IMR-90 (cell line): Measurements from ENCODE around the gene AGAP2. TPM values are rescaled to one million over a fixed set of nuclear protein-coding genes. Genes with fewer than 3 reads are reported as not detected.

ENCODE experiments used
- ATAC-seq: fragments of 200-7000 bp; cut with Tn5 transposase; 2 replicates; pipeline ENCODE4 v1.9.1; 2020; ENCODE audit warnings: low read depth, mild to moderate bottlenecking, moderate library complexity
- BruUV-seq: library from RNA; stranded (reverse); fragments of 400-500 nt; replicated peaks from 2 replicates; lab custom pipeline; 2021; lab: Mats Ljungman, UMichigan
- CTCF ChIA-PET: fragments of 300-600 bp; formaldehyde crosslinking; extraction: SDS; loops from one replicate; lab custom pipeline; 2021; ENCODE audit warnings: antibody characterized with exemption; lab: Yijun Ruan, JAX
- POLR2A ChIA-PET: fragments of 300-600 bp; sonication (Branson Sonifier 250); formaldehyde crosslinking; loops from one replicate; lab custom pipeline; 2022; ENCODE audit warnings: antibody characterized with exemption; ENCODE audit not compliant: unreplicated experiment; lab: Charles Lee
- DNase-seq: peaks from one replicate; pipeline ENCODE4 v3.0.0; 2013
- H2AFZ ChIP-seq: replicated peaks from 2 replicates; pipeline ENCODE3; 2013; ENCODE audit warnings: low read length, mild to moderate bottlenecking; ENCODE audit not compliant: poor library complexity
- H2AK5ac ChIP-seq: 2 replicates; pipeline ENCODE4 v1.6.1; 2013; ENCODE audit warnings: low read depth, low read length, inconsistent platforms
- H2AK9ac ChIP-seq: replicated peaks from 2 replicates; pipeline ENCODE3; 2013; ENCODE audit warnings: mild to moderate bottlenecking, low read depth, low read length, moderate library complexity; ENCODE audit not compliant: poor library complexity
- H2BK120ac ChIP-seq: 2 replicates; pipeline ENCODE4 v1.6.1; 2013; ENCODE audit warnings: low read depth, low read length, inconsistent platforms
- H2BK15ac ChIP-seq: 3 replicates; pipeline ENCODE4 v1.6.1; 2013; ENCODE audit warnings: low read depth, low read length, inconsistent platforms
- H2BK20ac ChIP-seq: 2 replicates; pipeline ENCODE4 v1.6.1; 2013; ENCODE audit warnings: low read depth, mild to moderate bottlenecking, inconsistent platforms, low read length, moderate library complexity
- H2BK5ac ChIP-seq: 2 replicates; pipeline ENCODE4 v1.6.1; 2013; ENCODE audit warnings: mild to moderate bottlenecking, low read depth, low read length, inconsistent platforms; ENCODE audit not compliant: poor library complexity, severe bottlenecking
- H3K14ac ChIP-seq: replicated peaks from 2 replicates; pipeline ENCODE4 v1.6.1; 2013; ENCODE audit warnings: low read depth, low read length, inconsistent platforms
- H3K18ac ChIP-seq: 2 replicates; pipeline ENCODE4 v1.6.1; 2013; ENCODE audit warnings: low read depth, low read length, control low read depth
- H3K23ac ChIP-seq: 2 replicates; pipeline ENCODE4 v1.6.1; 2013; ENCODE audit warnings: low read depth, low read length, inconsistent platforms
- H3K27ac ChIP-seq: 2 replicates; pipeline ENCODE4 v1.5.1; 2013; ENCODE audit warnings: mild to moderate bottlenecking, control low read depth, low read length; ENCODE audit not compliant: insufficient read depth
- H3K27me3 ChIP-seq: 2 replicates; pipeline ENCODE4 v1.6.1; 2013; ENCODE audit warnings: low read length; ENCODE audit not compliant: control insufficient read depth, insufficient read depth
- H3K36me3 ChIP-seq: 2 replicates; pipeline ENCODE4 v1.6.1; 2013; ENCODE audit warnings: low read length, mixed read lengths; ENCODE audit not compliant: control insufficient read depth, insufficient read depth
- H3K4ac ChIP-seq: 2 replicates; pipeline ENCODE4 v1.6.1; 2013; ENCODE audit warnings: low read depth, low read length, inconsistent platforms
- H3K4me1 ChIP-seq: 2 replicates; pipeline ENCODE4 v1.6.1; 2013; ENCODE audit warnings: low read length, mixed read lengths; ENCODE audit not compliant: control insufficient read depth, insufficient read depth
- H3K4me2 ChIP-seq: 2 replicates; pipeline ENCODE4 v1.6.1; 2013; ENCODE audit warnings: low read depth, mild to moderate bottlenecking, control low read depth, low read length, moderate library complexity
- H3K4me3 ChIP-seq: 2 replicates; pipeline ENCODE4 v1.5.1; 2013; ENCODE audit warnings: low read depth, mild to moderate bottlenecking, control low read depth, low read length, moderate library complexity; ENCODE audit not compliant: insufficient read depth
- H3K56ac ChIP-seq: 2 replicates; pipeline ENCODE4 v1.6.1; 2013; ENCODE audit warnings: low read length, inconsistent platforms; ENCODE audit not compliant: insufficient read depth; ENCODE audit errors: extremely low read depth
- H3K79me1 ChIP-seq, 2 experiments: 2 replicates each; pipeline ENCODE4 v1.6.1; 2013; ENCODE audit warnings: low read length in 2 of 2, inconsistent platforms in 1 of 2, low read depth in 1 of 2
- H3K9ac ChIP-seq: 2 replicates; pipeline ENCODE4 v1.6.1; 2013; ENCODE audit warnings: low read depth, low read length, control low read depth
- H3K9me1 ChIP-seq: 2 replicates; pipeline ENCODE4 v1.6.1; 2013; ENCODE audit warnings: low read length, inconsistent platforms; ENCODE audit not compliant: insufficient read depth
- H3K9me3 ChIP-seq: 2 replicates; pipeline ENCODE4 v1.6.1; 2013; ENCODE audit warnings: low read length; ENCODE audit not compliant: control insufficient read depth, insufficient read depth
- H4K20me1 ChIP-seq: 2 replicates; pipeline ENCODE4 v1.6.1; 2013; ENCODE audit warnings: low read length, inconsistent platforms; ENCODE audit not compliant: insufficient read depth
- H4K5ac ChIP-seq: 2 replicates; pipeline ENCODE4 v1.6.1; 2013; ENCODE audit warnings: mild to moderate bottlenecking, low read depth, low read length, control low read depth
- H4K8ac ChIP-seq, 2 experiments: 2 replicates each; pipeline ENCODE4 v1.6.1; 2013; ENCODE audit warnings: low read depth in 2 of 2, low read length in 2 of 2, control low read depth in 1 of 2, inconsistent platforms in 1 of 2
- H4K91ac ChIP-seq: 2 replicates; pipeline ENCODE4 v1.6.1; 2013; ENCODE audit warnings: low read depth, low read length, inconsistent platforms; ENCODE audit not compliant: insufficient read depth
- CHD1 ChIP-seq: IDR thresholded peaks from 2 replicates; pipeline ENCODE4 v1.6.1; 2012; ENCODE audit warnings: low read depth, low read length, improper control_type of control experiment
- FOS ChIP-seq: fragments of 150-350 bp; IDR thresholded peaks from 2 replicates; pipeline ENCODE4 v1.6.1; 2016; ENCODE audit warnings: low read depth, low read length
- MAFK ChIP-seq: IDR thresholded peaks from 2 replicates; pipeline ENCODE4 v1.6.1; 2012; ENCODE audit warnings: low read depth, low read length, improper control_type of control experiment
- MAZ ChIP-seq: IDR thresholded peaks from 2 replicates; pipeline ENCODE4 v1.6.1; 2012; ENCODE audit warnings: low read depth, mild to moderate bottlenecking, low read length, improper control_type of control experiment, moderate library complexity, borderline replicate concordance
- MXI1 ChIP-seq: IDR thresholded peaks from 2 replicates; pipeline ENCODE4 v1.6.1; 2012; ENCODE audit warnings: low read depth, mild to moderate bottlenecking, low read length, moderate library complexity, borderline replicate concordance
- NFE2L2 ChIP-seq: fragments of 150-350 bp; IDR thresholded peaks from 2 replicates; pipeline ENCODE4 v1.6.1; 2016; ENCODE audit warnings: low read depth, mild to moderate bottlenecking, low read length
- POLR2A ChIP-seq: IDR thresholded peaks from 2 replicates; pipeline ENCODE4 v1.6.1; 2012; ENCODE audit warnings: mild to moderate bottlenecking, low read depth, low read length
- RAD21 ChIP-seq: IDR thresholded peaks from 2 replicates; pipeline ENCODE4 v1.6.1; 2012; ENCODE audit warnings: low read length, improper control_type of control experiment
- RCOR1 ChIP-seq: IDR thresholded peaks from 2 replicates; pipeline ENCODE4 v1.6.1; 2012; ENCODE audit warnings: mild to moderate bottlenecking, low read length, improper control_type of control experiment; ENCODE audit not compliant: insufficient replicate concordance
- RFX5 ChIP-seq: IDR thresholded peaks from 2 replicates; pipeline ENCODE4 v1.8.0; 2012; ENCODE audit warnings: low read depth, mild to moderate bottlenecking, low read length, moderate library complexity
- SMC3 ChIP-seq: fragments of 150-350 bp; IDR thresholded peaks from 2 replicates; pipeline ENCODE4 v1.6.1; 2016; ENCODE audit warnings: low read depth, mild to moderate bottlenecking, antibody characterized with exemption, low read length, moderate library complexity
- WGBS, 2 experiments: methylation state at CpG; one replicate each; pipeline versions ENCODE4 v1.1.5 to v1.1.7; 2013; ENCODE audit warnings: missing lambda C conversion rate in 2 of 2; ENCODE audit not compliant: insufficient read length in 1 of 2; ENCODE audit errors: extremely low coverage in 2 of 2; 5-methylcytosine and 5-hydroxymethylcytosine counted together
- dilution Hi-C: fragments of 300-500 bp; cut with HindIII; formaldehyde crosslinking; loops from one replicate; pipeline ENCODE4 v1.14.3; 2018; ENCODE audit warnings: low sequenced_read_pairs; ENCODE audit not compliant: unreplicated experiment
- in situ Hi-C: fragments of 300-500 bp; cut with MboI; formaldehyde crosslinking; loops from 3 replicates; pipeline ENCODE4 v1.14.3; 2019; ENCODE audit warnings: low sequenced_read_pairs, inconsistent platforms, mixed read lengths
- intact Hi-C: fragments of 100-400 bp; cut with micrococcal nuclease; formaldehyde crosslinking; loops from 2 replicates; pipeline ENCODE4 v1.10.0; 2022
- polyA plus RNA-seq, 3 experiments: library from polyadenylated mRNA; depleted of rRNA; stranded (reverse); fragments of >200 nt; gene quantifications; 2 replicates each; pipeline ENCODE4 v1.2.3, GENCODE V29; 2012; ENCODE audit warnings: low replicate concordance in 1 of 3
- total RNA-seq: library from RNA; depleted of rRNA; stranded (reverse); fragments of >200 nt; gene quantifications from 2 replicates; pipeline ENCODE4 v1.2.3, GENCODE V29; 2012
- TF ChIP-seq, protein P1 (sequence below): conservative IDR thresholded peaks from 2 replicates; pipeline ENCODE4 v1.5.1; 2012; ENCODE audit warnings: mild to moderate bottlenecking, low read depth, low read length, improper control_type of control experiment

The AGAP2 gene
- total and polyA plus RNA-seq, 2 of the 4 experiments (the other 2 are of a cell fraction) = 0.03 to 0.18 TPM

- no peak for TF ChIP-seq CHD1
These were observed 18.6 kb downstream of the AGAP2 start (continued) for GRCh38 chr12:57719777-57720605.

DNA sequence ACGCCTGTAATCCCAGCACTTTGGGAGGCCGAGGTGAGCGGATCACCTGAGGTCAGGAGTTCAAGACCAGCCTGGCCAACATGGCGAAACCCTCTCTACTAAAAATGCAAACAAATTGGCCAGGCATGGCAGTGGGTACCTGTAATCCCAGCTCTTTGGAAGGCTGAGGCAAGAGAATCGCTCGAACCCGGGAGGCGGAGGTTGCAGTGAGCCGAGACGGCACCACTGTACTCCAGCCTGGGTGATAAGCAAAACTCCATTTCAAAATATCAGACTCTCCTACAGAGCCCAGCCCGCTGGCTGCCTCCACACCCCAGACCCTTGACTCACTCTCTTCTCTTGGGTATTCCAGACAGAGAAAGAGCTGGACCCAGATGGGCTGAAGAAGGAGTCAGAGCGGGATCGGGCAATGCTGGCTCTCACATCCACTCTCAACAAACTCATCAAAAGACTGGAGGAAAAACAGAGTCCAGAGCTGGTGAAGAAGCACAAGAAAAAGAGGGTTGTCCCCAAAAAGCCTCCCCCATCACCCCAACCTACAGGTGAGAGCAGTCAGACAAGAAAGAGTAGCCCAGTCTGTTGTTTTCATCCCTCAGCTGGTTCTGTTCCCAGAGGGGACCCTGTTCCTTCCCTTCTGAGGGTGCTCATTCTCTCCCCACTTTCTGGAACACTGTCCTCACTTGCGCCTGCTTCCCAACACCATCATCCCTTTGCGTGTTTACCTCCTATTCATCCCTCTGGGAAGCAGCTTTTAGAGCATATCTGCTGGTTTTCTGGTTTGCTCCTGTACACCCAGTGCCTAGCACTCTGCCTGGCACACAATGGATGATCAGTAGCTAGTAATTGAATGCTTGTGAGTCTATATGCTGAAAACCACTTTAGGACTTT, 19.7 kb downstream of the AGAP2 start:
- Histone ChIP-seq H2BK120ac (no peak overlapping the region), H3K27ac (no peak overlapping the region), H3K4ac (no peak overlapping the region), H2BK5ac (no peak overlapping the region), H2AK9ac (no peak overlapping the region), H3K9me1 (peaks cover 3% of the 10 kb centered on the region; the same call in 1 of the 2 replicates), H3K56ac (no peak overlapping the region), H3K4me2 (no peak overlapping the region), H3K4me3 (no peak overlapping the region), H3K27me3 (no peaks in the 10 kb centered on the region), H4K5ac (no peak overlapping the region), H2AK5ac (no peak overlapping the region), H2BK15ac (no peak overlapping the region), H4K91ac (no peak overlapping the region), H4K8ac (no peak overlapping the region), H3K4me1 (no peaks in the 10 kb centered on the region), H2AFZ (no peak overlapping the region), H3K79me1 (no peaks in the 10 kb centered on the region), H3K23ac (no peak overlapping the region), H4K20me1 (no peaks in the 10 kb centered on the region), H2BK20ac (no peak overlapping the region), H3K9ac (no peak overlapping the region), H3K14ac (no peak overlapping the region), H3K36me3 (peaks cover 51% of the 10 kb centered on the region), H3K18ac (no peak overlapping the region), H3K9me3 (no peaks in the 10 kb centered on the region)
- ChIA-PET CTCF (no interaction called here), POLR2A (no interaction called here)
- no TSS peak for BruUV-seq
- 100% methylated on average over 3 of the region's 15 CpGs; no CpG with 5 or more reads in 1 of the 2 experiments for WGBS, 2 experiments
- in situ Hi-C loops = no loop called here
- dilution Hi-C loops = no loop called here
- intact Hi-C loops = no loop called here
- ATAC-seq = no peak
- DNase-seq = no peak
- no peak for TF ChIP-seq CHD1
- TF ChIP-seq RFX5 = no peak
- no peak for TF ChIP-seq POLR2A
- TF ChIP-seq MXI1 = no peak
- TF ChIP-seq, protein P1, sequence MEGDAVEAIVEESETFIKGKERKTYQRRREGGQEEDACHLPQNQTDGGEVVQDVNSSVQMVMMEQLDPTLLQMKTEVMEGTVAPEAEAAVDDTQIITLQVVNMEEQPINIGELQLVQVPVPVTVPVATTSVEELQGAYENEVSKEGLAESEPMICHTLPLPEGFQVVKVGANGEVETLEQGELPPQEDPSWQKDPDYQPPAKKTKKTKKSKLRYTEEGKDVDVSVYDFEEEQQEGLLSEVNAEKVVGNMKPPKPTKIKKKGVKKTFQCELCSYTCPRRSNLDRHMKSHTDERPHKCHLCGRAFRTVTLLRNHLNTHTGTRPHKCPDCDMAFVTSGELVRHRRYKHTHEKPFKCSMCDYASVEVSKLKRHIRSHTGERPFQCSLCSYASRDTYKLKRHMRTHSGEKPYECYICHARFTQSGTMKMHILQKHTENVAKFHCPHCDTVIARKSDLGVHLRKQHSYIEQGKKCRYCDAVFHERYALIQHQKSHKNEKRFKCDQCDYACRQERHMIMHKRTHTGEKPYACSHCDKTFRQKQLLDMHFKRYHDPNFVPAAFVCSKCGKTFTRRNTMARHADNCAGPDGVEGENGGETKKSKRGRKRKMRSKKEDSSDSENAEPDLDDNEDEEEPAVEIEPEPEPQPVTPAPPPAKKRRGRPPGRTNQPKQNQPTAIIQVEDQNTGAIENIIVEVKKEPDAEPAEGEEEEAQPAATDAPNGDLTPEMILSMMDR = no peak
- no peak for TF ChIP-seq RAD21
- TF ChIP-seq MAZ = no peak
- no peak for TF ChIP-seq RCOR1
- TF ChIP-seq NFE2L2 = no peak
- TF ChIP-seq SMC3 = no peak
- no peak for TF ChIP-seq MAFK
- no peak for TF ChIP-seq FOS
